Calu3 (cell line): Measurements from ENCODE around the gene VMP1. TPM values are rescaled to one million over a fixed set of nuclear protein-coding genes. Genes with fewer than 3 reads are reported as not detected.
A peak's percentile ranks its signal among the peaks of the same experiment; 100 is the strongest.
"Not testable (repeated sequence)": the region's sequence is repeated elsewhere in the genome, so short reads cannot be mapped to it uniquely, and the experiment has no call there.

Experiments
- BruUV-seq: library from RNA; stranded (reverse); fragments of 400-500 nt; replicated peaks from 2 replicates; lab custom pipeline; 2021; lab: Mats Ljungman, UMichigan
- CTCF ChIA-PET: fragments of 300-600 bp; sonication (Branson Sonifier 250); formaldehyde crosslinking; loops from one replicate; lab custom pipeline; 2022; ENCODE audit warnings: antibody characterized with exemption; lab: Charles Lee
- DNase-seq: peaks from one replicate; pipeline ENCODE4 v3.0.0; 2022
- H3K27ac Mint-ChIP-seq: one replicate; pipeline ENCODE4 v1.8.0; 2022; ENCODE audit warnings: mixed read lengths; ENCODE audit not compliant: unreplicated experiment
- H3K27me3 Mint-ChIP-seq: one replicate; pipeline ENCODE4 v1.8.0; 2022; ENCODE audit warnings: mixed read lengths; ENCODE audit not compliant: unreplicated experiment
- H3K36me3 Mint-ChIP-seq: one replicate; pipeline ENCODE4 v1.8.0; 2022; ENCODE audit warnings: mild to moderate bottlenecking, moderate library complexity, mixed read lengths; ENCODE audit not compliant: insufficient read depth, unreplicated experiment
- H3K4me1 Mint-ChIP-seq: one replicate; pipeline ENCODE4 v1.8.0; 2022; ENCODE audit warnings: mild to moderate bottlenecking, low read depth, mixed read lengths; ENCODE audit not compliant: unreplicated experiment
- H3K4me3 Mint-ChIP-seq: one replicate; pipeline ENCODE4 v1.8.0; 2022; ENCODE audit warnings: mild to moderate bottlenecking, low read depth, moderate library complexity, mixed read lengths; ENCODE audit not compliant: unreplicated experiment
- H3K9me3 Mint-ChIP-seq: one replicate; pipeline ENCODE4 v1.8.0; 2022; ENCODE audit warnings: low read depth, mixed read lengths; ENCODE audit not compliant: unreplicated experiment
- intact Hi-C: fragments of 100-400 bp; cut with micrococcal nuclease; formaldehyde crosslinking; loops from one replicate; pipeline ENCODE4 v1.10.0; 2022; ENCODE audit not compliant: unreplicated experiment
- total RNA-seq: library from RNA; stranded (reverse); gene quantifications from 2 replicates; pipeline ENCODE4 v1.2.3, GENCODE V29; 2022
- TF ChIP-seq, protein P1 (sequence below): fragments of 200-600 bp; IDR thresholded peaks from one replicate; pipeline ENCODE4 v1.8.0; 2022; ENCODE audit warnings: antibody characterized with exemption; ENCODE audit not compliant: unreplicated experiment

VMP1 gene
- total RNA-seq, 1 experiment from 2014 or later: 315 TPM

DNA sequence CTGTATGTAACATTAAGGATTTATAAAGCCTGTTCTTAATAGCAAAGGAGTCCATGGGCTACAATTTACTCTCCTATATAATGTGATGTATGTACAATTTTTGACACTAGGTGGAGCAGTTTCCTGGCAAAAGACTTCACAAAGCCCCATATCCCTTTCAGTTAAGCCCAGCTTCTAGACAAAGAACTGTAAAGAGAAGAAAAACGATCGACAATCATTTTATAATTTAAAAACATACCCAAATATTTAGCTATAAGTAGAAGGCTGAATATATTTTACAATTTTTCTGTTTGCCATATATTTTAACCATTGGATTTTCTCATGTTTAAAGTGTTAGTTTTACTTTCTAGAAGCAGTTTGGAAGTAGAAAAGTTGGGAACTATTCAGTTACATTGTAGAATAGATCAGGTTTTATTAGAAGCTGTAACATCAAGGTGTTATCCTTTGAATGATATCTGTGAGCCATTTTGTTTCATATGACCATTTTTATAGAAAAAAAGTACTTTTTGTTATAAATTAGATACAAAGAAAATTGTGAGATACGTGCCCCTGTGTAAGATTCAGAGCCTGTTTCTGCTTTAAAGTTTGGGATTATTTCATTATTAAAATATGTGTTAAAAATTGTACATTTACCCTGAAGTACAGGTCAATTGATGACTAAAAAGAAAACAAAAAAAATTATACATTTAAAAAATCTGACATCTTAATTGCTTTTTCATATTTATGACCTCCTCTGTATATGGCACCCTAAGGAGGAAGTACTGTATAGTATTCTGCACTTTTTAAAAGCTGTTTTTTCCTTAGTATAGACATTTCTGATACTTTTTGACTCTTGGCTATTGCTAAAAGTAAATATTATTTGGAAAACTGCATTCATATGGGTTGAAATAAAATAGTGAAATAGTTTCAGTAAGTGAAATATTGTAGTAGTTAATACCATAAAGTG, 46.3 kb downstream of the VMP1 start:
- Mint-ChIP-seq H3K9me3 (no peaks in the 10 kb centered on the region), H3K27ac (peak overlapping the region; percentile 96), H3K4me3 (peak overlapping the region; percentile 43), H3K4me1 (peaks cover 17% of the 10 kb centered on the region), H3K36me3 (peaks cover 24% of the 10 kb centered on the region), H3K27me3 (no peaks in the 10 kb centered on the region)
- intact Hi-C loops: loop anchor here (2.0 kb wide), 1 partner anchor 105 kb away; no protein-coding TSS in a partner anchor
- peak; percentile 21 for DNase-seq
- TSS peak; percentile 96 for BruUV-seq
- CTCF ChIA-PET: interaction anchor here (0.6 to 3.1 kb wide), 9 partner anchors 72 to 105 kb away, joined by 3 to 13 read pairs (median 6); no protein-coding TSS in a partner anchor
- TF ChIP-seq, protein P1, sequence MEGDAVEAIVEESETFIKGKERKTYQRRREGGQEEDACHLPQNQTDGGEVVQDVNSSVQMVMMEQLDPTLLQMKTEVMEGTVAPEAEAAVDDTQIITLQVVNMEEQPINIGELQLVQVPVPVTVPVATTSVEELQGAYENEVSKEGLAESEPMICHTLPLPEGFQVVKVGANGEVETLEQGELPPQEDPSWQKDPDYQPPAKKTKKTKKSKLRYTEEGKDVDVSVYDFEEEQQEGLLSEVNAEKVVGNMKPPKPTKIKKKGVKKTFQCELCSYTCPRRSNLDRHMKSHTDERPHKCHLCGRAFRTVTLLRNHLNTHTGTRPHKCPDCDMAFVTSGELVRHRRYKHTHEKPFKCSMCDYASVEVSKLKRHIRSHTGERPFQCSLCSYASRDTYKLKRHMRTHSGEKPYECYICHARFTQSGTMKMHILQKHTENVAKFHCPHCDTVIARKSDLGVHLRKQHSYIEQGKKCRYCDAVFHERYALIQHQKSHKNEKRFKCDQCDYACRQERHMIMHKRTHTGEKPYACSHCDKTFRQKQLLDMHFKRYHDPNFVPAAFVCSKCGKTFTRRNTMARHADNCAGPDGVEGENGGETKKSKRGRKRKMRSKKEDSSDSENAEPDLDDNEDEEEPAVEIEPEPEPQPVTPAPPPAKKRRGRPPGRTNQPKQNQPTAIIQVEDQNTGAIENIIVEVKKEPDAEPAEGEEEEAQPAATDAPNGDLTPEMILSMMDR: peak; percentile 44

DNA sequence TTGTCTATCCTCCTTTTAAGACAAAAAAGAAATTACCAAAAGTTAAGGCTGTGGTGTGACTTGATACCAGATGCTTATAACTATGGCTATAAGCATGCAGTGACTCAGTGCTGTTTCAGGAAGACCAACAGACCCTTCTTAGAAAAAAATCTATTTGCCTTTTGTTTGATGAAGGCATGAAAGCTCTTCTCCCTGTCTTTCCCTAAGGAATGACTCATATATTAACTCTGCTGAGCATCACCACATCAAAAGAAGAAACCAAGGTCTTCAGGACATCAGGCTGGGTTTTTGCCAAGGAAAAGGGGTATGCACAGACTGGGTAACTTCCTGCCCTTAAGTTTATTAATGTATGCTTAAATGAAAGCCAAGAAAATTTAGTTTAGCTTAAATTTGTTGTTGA, 47.1 kb downstream of the VMP1 start:
- no TSS peak for BruUV-seq
- Mint-ChIP-seq H3K36me3 (peaks cover 28% of the 10 kb centered on the region), H3K27me3 (no peaks in the 10 kb centered on the region), H3K4me3 (peak overlapping the region; percentile 43), H3K27ac (peak overlapping the region; percentile 96), H3K9me3 (no peaks in the 10 kb centered on the region), H3K4me1 (peaks cover 17% of the 10 kb centered on the region)
- peak; percentile 21 for DNase-seq
- CTCF ChIA-PET: interaction anchor here (1.2 to 3.1 kb wide), 8 partner anchors 71 to 105 kb away, joined by 3 to 13 read pairs (median 6); no protein-coding TSS in a partner anchor
- intact Hi-C loops: no loop called here
- TF ChIP-seq, protein P1: no peak

DNA sequence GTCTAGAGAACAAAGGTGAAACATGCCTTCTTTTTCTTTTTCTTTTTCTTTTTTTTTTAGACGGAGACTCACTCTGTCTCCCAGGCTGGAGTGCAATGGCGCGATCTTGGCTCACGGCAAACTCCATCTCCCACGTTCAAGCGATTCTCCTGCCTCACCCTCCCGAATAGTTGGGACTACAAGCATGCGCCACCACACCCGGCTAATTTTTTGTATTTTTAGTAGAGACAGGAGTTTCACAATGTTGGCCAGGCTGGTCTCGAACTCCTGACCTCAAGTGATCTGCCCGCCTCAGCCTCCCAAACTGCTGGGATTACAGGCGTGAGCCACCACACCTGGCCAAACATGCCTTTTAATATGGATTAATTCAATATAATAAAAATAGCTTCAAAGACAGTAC, 47.6 kb downstream of the VMP1 start:
- Mint-ChIP-seq H3K36me3 (peaks cover 32% of the 10 kb centered on the region), H3K27ac (peak overlapping the region; percentile 96), H3K4me3 (peak overlapping the region; percentile 43), H3K4me1 (peaks cover 17% of the 10 kb centered on the region)
- H3K27me3 Mint-ChIP-seq, DNase-seq, H3K9me3 Mint-ChIP-seq, intact Hi-C loops: not testable (repeated sequence)
- TSS peak; percentile 72 for BruUV-seq
- CTCF ChIA-PET: interaction anchor here (0.7 to 3.1 kb wide), 5 partner anchors 29 to 104 kb away, joined by 4 to 13 read pairs (median 6); no protein-coding TSS in a partner anchor

DNA sequence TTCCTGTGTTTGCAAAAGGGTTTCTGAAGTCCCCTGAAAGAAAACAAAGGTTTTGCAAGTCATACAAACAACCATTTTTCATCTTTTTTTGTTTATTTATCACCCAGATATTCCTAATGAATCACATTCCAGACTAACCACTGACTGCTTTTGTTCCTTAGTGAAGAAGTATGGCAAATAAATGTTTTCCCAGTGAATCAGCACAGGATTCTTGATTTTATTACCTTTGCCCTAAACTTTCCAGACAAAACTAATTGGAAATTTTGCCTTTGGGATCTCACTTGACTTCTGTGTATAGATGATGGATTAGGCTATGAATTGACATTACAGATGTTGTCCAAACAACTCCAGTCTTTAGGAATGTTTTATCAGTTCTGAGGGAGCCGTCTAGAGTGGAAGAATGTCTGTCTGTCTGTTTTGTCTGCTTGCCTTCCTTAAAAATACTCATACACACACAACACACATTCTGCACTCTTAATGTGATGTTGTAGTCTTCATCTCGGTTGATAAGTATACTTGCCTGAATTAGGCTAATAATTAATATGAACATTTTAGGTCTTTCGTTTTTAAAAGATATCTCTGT, 48.9 kb downstream of the VMP1 start:
- CTCF ChIA-PET: interaction anchor here (0.9 kb wide), 1 partner anchor 29 kb away, joined by 4 read pairs; no protein-coding TSS in a partner anchor
- intact Hi-C loops: loop anchor here (1.0 kb wide), 1 partner anchor 30 kb away; no protein-coding TSS in a partner anchor
- Mint-ChIP-seq H3K9me3 (no peaks in the 10 kb centered on the region), H3K36me3 (peaks cover 38% of the 10 kb centered on the region), H3K27ac (peak overlapping the region; percentile 96), H3K4me1 (peaks cover 18% of the 10 kb centered on the region), H3K4me3 (peak overlapping the region; percentile 14), H3K27me3 (no peaks in the 10 kb centered on the region)
- BruUV-seq: no TSS peak
- TF ChIP-seq, protein P1: no peak
- DNase-seq: no peak
